ENCODE results near the gene HSPG2. TPM values are rescaled to one million over a fixed set of nuclear protein-coding genes. Genes with fewer than 3 reads are reported as not detected.

HSPG2 gene
- total RNA-seq, 1 donor from 2014 or later, result 28.7 TPM

GRCh38 chr1:21804536-21804935 lies 132.6 kb downstream of the HSPG2 start:
- H3K36me3 ChIP-seq (ENCODE audit: control insufficient read depth, insufficient read depth, low read length), result no peaks in the 10 kb centered on the region
- H3K4me3 ChIP-seq (ENCODE audit: low read depth, low read length), result no peak overlapping the region
- FAIRE-seq (no peak), DNase-seq (ENCODE audit: low read depth) (no peak)
- no peak for TF ChIP-seq CTCF (IDR thresholded peaks at IDR 0.05; ENCODE audit: insufficient read depth, low read length, severe bottlenecking)
- H3K27me3 ChIP-seq (ENCODE audit: control insufficient read depth, insufficient read depth, low read length), result no peaks in the 10 kb centered on the region

DNA sequence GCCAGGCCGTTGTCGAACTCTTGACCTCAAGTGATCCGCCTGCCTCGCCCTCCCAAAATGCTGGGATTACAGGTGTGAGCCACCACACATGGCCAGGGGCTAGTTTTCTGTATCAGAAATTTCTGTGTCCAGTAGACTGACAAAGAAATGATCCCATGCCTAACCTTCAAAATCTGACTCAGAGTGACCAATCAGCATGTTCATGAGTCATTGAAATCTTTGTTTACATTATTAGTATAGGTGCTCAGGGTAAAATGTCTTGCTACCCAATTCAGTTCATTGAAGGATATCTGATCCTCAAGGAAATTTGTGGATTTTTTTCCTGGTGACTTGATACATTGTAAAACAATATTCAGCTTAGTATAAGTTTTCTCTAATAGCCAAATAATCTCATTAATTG lies 136.0 kb downstream of the HSPG2 start:
- DNase-seq (ENCODE audit: low read depth) (peak; percentile 91), FAIRE-seq (no peak)
- no peaks in the 10 kb centered on the region for H3K27me3 ChIP-seq (ENCODE audit: control insufficient read depth, insufficient read depth, low read length)
- TF ChIP-seq CTCF (IDR thresholded peaks at IDR 0.05; ENCODE audit: insufficient read depth, low read length, severe bottlenecking), result no peak
- no peaks in the 10 kb centered on the region for H3K36me3 ChIP-seq (ENCODE audit: control insufficient read depth, insufficient read depth, low read length)
- H3K4me3 ChIP-seq (ENCODE audit: low read depth, low read length), result no peak overlapping the region

DNA sequence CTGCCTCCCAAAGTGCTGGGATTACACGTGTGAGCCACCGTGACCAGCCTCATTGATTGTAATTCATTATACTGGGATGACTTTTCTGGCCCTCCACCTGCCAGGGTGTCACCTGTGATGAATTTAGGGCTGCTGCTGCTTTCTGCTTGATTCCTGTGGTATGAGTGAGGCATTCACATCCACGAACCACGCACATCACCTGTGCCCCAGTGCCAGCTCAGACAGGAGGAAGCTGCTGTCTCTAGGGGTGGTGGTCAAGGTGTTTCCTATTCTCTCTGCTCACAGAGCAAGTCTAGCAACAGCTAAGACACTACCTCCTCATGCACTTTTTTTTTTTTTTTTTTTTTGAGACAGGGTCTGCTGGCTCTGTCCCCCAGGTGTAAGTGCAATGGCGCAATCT lies 137.4 kb downstream of the HSPG2 start:
- FAIRE-seq, result no peak

DNA sequence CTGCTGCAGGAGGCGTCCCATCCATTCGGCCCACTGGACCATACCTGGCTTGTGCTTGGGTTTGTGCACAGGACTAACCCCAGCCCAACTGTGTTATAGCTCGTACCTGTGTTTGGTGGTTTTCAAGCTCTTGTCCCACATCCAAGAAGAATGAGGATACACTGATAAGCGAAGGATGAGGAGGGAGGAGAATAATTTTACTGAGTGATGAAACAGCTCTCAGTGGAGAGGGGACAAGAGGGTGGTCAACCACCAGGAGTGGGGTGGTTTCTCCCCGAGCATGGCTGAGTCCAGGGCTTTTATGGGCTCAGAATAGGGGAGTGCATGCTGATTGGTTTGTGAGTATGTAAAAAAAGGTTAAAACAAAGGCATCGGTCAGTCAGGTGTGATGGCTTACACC lies 142.0 kb downstream of the HSPG2 start:
- DNase-seq (ENCODE audit: low read depth), result no peak
- H3K4me3 ChIP-seq (ENCODE audit: low read depth, low read length), result no peak overlapping the region
- no peak for TF ChIP-seq CTCF (IDR thresholded peaks at IDR 0.05; ENCODE audit: insufficient read depth, low read length, severe bottlenecking)
- H3K27me3 ChIP-seq (ENCODE audit: control insufficient read depth, insufficient read depth, low read length), result no peaks in the 10 kb centered on the region
- FAIRE-seq, result no peak
- no peaks in the 10 kb centered on the region for H3K36me3 ChIP-seq (ENCODE audit: control insufficient read depth, insufficient read depth, low read length)

More for the DNA sequence above, 137.4 kb downstream of the HSPG2 start:
- Histone ChIP-seq H3K36me3 (ENCODE audit: control insufficient read depth, insufficient read depth, low read length) (no peaks in the 10 kb centered on the region), H3K4me3 (ENCODE audit: low read depth, low read length) (no peak overlapping the region), H3K27me3 (ENCODE audit: control insufficient read depth, insufficient read depth, low read length) (no peaks in the 10 kb centered on the region)
- TF ChIP-seq CTCF (IDR thresholded peaks at IDR 0.05; ENCODE audit: insufficient read depth, low read length, severe bottlenecking), result no peak
- no peak for DNase-seq (ENCODE audit: low read depth)

GRCh38 chr1:21794656-21795055 lies 142.5 kb downstream of the HSPG2 start:
- no peak for FAIRE-seq
- Histone ChIP-seq H3K4me3 (ENCODE audit: low read depth, low read length) (no peak overlapping the region), H3K36me3 (ENCODE audit: control insufficient read depth, insufficient read depth, low read length) (no peaks in the 10 kb centered on the region), H3K27me3 (ENCODE audit: control insufficient read depth, insufficient read depth, low read length) (no peaks in the 10 kb centered on the region)
- no peak for DNase-seq (ENCODE audit: low read depth)
- TF ChIP-seq CTCF (IDR thresholded peaks at IDR 0.05; ENCODE audit: insufficient read depth, low read length, severe bottlenecking), result no peak

DNA sequence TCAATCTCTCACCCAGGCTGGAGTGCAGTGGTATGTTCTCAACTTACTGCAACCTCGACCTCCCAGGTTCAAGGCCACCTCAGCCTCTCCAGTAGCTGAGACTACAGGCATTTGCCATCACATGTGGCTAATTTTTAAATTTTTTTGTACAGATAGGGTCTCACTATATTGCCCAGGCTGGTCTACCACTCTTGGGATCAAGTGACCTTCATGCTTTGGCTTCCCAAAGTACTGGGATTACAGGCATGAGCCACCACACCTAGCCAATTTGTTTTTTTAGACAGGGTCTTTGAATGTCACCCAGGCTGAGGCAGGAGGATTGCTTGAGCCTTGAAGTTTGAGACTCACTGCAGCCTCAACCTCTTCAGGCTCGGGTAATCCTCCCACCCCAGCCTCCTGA lies 144.0 kb downstream of the HSPG2 start:
- no peak for FAIRE-seq
- TF ChIP-seq CTCF (IDR thresholded peaks at IDR 0.05; ENCODE audit: insufficient read depth, low read length, severe bottlenecking), result no peak
- no peaks in the 10 kb centered on the region for H3K27me3 ChIP-seq (ENCODE audit: control insufficient read depth, insufficient read depth, low read length)
- no peak overlapping the region for H3K4me3 ChIP-seq (ENCODE audit: low read depth, low read length)
- H3K36me3 ChIP-seq (ENCODE audit: control insufficient read depth, insufficient read depth, low read length), result no peaks in the 10 kb centered on the region
- DNase-seq (ENCODE audit: low read depth), result no peak

Measured in bronchial epithelial cell (primary cell).